ENCODE measurements around the gene B4GALT2.

Gene B4GALT2

GRCh38 chr1:43975249-43975961 is 3.6 kb upstream of the B4GALT2 start:
- FAIRE-seq (no peak), DNase-seq (ENCODE audit: insufficient read length, low spot score) (no peak)
- TF ChIP-seq POLR2A (IDR thresholded peaks at IDR 0.05; ENCODE audit: low read depth, low read length) (no peak), SPI1 (IDR thresholded peaks at IDR 0.05; ENCODE audit: low read depth, low read length) (peak; percentile 80)

DNA sequence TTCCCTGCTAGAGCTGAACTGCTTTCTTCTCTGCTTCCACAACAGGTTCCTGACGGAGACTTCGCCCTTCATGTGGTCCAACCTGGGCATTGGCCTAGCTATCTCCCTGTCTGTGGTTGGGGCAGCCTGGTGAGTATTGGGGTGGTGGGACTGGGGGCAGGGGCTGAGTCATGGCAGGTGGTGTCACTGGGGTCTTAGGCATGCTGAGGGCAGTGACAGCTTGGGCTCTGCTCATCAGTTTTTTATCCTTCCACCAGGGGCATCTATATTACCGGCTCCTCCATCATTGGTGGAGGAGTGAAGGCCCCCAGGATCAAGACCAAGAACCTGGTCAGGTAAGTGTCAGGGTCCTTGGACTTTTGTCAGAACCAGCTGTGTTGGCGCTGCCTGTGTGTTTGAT is 3.0 kb upstream of the B4GALT2 start:
- TF ChIP-seq TAF1 (IDR thresholded peaks at IDR 0.05; ENCODE audit: low read depth, low read length) = no peak
- no peak for TF ChIP-seq SPI1 (IDR thresholded peaks at IDR 0.05; ENCODE audit: low read depth, low read length)
- no peak for TF ChIP-seq PAX5 (IDR thresholded peaks at IDR 0.05; ENCODE audit: insufficient read depth, low read length, severe bottlenecking)
- no peak for TF ChIP-seq POU2F2 (IDR thresholded peaks at IDR 0.05; ENCODE audit: low read depth, low read length)
- no peak for TF ChIP-seq POLR2A (IDR thresholded peaks at IDR 0.05; ENCODE audit: low read depth, low read length)
- TF ChIP-seq POLR2AphosphoS5 (IDR thresholded peaks at IDR 0.05; ENCODE audit: low read depth, low read length) = no peak
- DNase-seq (ENCODE audit: insufficient read length, low spot score) = no peak
- no peak for FAIRE-seq

GRCh38 chr1:43976890-43977289 is 2.1 kb upstream of the B4GALT2 start:
- DNase-seq (ENCODE audit: insufficient read length, low spot score) = no peak
- FAIRE-seq = no peak
- TF ChIP-seq SPI1 (IDR thresholded peaks at IDR 0.05; ENCODE audit: low read depth, low read length) = no peak

DNA sequence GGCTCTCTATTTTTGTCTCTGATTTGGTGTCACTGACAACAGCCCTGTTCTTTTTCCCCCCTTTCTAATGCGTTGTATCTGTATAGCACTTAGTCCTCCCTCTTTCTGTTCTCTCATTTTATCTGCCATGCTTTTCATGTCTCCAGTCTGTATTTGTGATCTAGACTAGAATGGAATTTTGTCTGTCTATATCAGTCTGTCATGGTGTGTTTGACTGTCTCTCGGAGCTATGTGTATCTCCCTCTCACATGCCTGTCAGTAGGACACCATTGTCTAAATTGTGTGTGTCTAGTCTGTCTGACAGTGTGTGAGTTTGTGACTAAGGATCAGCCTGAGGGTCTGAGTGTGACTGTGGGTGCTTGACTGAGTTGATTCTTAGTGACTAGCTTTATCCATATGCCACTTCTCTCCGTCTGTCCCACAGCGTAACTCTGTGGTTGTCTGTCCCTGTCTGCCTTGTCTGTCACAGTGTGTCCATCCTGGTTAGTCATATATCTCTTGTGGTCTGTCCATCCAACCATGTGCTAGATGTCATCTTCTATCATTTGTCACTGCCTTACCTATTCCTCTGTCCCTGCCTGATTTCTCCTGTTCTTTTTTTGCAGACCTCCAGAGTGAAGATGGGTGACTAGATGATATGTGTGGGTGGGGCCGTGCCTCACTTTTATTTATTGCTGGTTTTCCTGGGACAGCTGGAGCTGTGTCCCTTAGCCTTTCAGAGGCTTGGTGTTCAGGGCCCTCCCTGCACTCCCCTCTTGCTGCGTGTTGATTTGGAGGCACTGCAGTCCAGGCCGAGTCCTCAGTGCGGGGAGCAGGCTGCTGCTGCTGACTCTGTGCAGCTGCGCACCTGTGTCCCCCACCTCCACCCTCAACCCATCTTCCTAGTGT is 1.4 kb upstream of the B4GALT2 start:
- TF ChIP-seq POLR2AphosphoS5 (IDR thresholded peaks at IDR 0.05; ENCODE audit: low read depth, low read length) (no peak; the same call in 1 of the 2 replicates), TAF1 (IDR thresholded peaks at IDR 0.05; ENCODE audit: low read depth, low read length) (no peak), SPI1 (IDR thresholded peaks at IDR 0.05; ENCODE audit: low read depth, low read length) (no peak), POLR2A (IDR thresholded peaks at IDR 0.05; ENCODE audit: low read depth, low read length) (no peak), PAX5 (IDR thresholded peaks at IDR 0.05; ENCODE audit: insufficient read depth, low read length, severe bottlenecking) (no peak), POU2F2 (IDR thresholded peaks at IDR 0.05; ENCODE audit: low read depth, low read length) (no peak)
- DNase-seq (ENCODE audit: insufficient read length, low spot score) (no peak), FAIRE-seq (peak; percentile 80)

GRCh38 chr1:43978264-43978550 is 803 bp upstream of the B4GALT2 start:
- FAIRE-seq (no peak), DNase-seq (ENCODE audit: insufficient read length, low spot score) (no peak)
- TF ChIP-seq TAF1 (IDR thresholded peaks at IDR 0.05; ENCODE audit: low read depth, low read length) (no peak), PAX5 (IDR thresholded peaks at IDR 0.05; ENCODE audit: insufficient read depth, low read length, severe bottlenecking) (no peak), POU2F2 (IDR thresholded peaks at IDR 0.05; ENCODE audit: low read depth, low read length) (no peak), POLR2AphosphoS5 (IDR thresholded peaks at IDR 0.05; ENCODE audit: low read depth, low read length) (no peak), POLR2A (IDR thresholded peaks at IDR 0.05; ENCODE audit: low read depth, low read length) (no peak), SPI1 (IDR thresholded peaks at IDR 0.05; ENCODE audit: low read depth, low read length) (no peak)

- DNase-seq (ENCODE audit: insufficient read length, low spot score) (no peak), FAIRE-seq (no peak)
- TF ChIP-seq POU2F2 (IDR thresholded peaks at IDR 0.05; ENCODE audit: low read depth, low read length) (no peak), SPI1 (IDR thresholded peaks at IDR 0.05; ENCODE audit: low read depth, low read length) (no peak), POLR2AphosphoS5 (IDR thresholded peaks at IDR 0.05; ENCODE audit: low read depth, low read length) (no peak), TAF1 (IDR thresholded peaks at IDR 0.05; ENCODE audit: low read depth, low read length) (no peak), PAX5 (IDR thresholded peaks at IDR 0.05; ENCODE audit: insufficient read depth, low read length, severe bottlenecking) (no peak), POLR2A (IDR thresholded peaks at IDR 0.05; ENCODE audit: low read depth, low read length) (no peak)
Measured at GRCh38 chr1:43979261-43979527, 184 bp downstream of the B4GALT2 start.

DNA sequence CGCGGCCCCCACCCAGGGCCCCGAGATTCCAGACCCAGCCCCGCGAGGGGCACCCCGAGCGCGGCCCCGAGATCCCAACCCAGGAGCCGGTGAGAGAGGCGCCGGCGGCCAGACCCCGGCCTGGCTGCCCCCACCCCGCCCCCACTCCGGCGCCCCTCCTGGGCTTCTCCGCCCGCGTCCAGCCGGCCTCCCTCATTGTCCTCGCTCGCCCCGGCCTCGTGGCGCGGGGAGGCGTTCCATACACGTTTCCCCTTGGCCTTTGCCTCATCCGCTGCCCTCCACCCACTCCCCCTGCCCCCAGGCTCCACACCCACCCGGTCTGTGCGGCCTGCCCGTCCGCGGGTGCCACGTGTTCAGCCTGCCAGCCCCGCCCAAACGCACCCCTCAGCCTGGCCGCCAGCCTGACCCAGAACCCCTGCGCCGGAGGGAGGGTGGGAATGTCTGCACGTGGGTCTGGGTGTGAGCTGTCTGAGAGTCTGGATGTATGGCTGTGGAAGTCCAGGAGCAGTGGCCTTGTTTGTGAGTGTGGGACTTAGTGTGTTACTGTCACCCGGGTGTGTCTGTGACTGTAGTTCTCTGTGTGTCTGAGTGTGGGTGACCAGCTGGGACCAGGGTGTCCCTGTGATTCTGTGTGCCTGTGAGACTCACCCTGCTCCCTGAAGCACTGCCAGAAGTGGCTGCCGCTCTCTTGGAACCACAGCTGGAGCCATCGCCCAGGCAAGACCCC is 681 bp downstream of the B4GALT2 start:
- TF ChIP-seq POLR2AphosphoS5 (IDR thresholded peaks at IDR 0.05; ENCODE audit: low read depth, low read length) (no peak), SPI1 (IDR thresholded peaks at IDR 0.05; ENCODE audit: low read depth, low read length) (no peak), PAX5 (IDR thresholded peaks at IDR 0.05; ENCODE audit: insufficient read depth, low read length, severe bottlenecking) (no peak), POLR2A (IDR thresholded peaks at IDR 0.05; ENCODE audit: low read depth, low read length) (no peak), TAF1 (IDR thresholded peaks at IDR 0.05; ENCODE audit: low read depth, low read length) (no peak), POU2F2 (IDR thresholded peaks at IDR 0.05; ENCODE audit: low read depth, low read length) (no peak)
- FAIRE-seq (peak; percentile 73), DNase-seq (ENCODE audit: insufficient read length, low spot score) (no peak)

DNA sequence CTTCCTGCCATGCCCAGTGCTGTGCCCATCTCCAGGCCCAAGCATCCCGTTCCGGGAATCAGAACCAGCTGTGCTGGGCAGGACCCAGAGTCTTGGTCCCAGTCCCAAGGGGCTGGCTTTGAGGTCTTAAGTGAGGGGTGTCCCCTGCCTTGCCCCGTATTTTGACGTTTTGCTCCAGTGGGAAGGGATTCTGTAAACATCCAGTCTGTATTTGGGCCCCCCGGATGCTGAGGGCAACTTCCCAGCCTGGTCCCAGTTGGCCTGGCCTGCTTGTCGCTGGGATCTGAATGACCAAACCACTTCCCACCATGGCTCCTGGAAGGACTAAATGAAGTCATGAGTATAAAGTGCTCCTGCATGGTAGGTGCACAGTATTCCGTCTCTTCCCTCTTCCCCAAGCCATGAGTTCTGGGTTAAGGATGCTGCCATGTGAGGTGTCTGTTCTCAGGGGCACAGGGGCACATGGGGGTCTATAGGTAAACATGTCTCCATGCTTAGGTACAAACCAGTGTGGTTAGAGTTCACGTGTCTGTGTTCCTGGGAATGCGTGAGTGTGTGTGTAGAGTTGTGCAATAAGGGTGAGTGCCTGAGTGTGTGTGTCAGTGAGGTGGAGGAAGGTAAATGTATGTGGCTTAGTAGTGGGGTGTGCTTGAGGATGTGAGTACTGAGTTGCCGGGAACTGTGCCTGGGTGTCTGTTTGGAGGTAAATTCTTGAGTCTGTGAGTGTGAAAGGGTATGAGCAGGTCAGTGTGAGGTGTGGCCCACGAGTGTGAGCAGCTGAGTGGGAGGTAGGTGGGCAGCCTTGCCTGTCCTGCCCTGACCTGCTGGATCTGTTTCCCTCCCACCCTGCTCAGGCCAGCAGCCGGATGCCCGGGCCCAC is 1.5 kb downstream of the B4GALT2 start:
- FAIRE-seq = peak; percentile 81
- no peak for DNase-seq (ENCODE audit: insufficient read length, low spot score)
- TF ChIP-seq TAF1 (IDR thresholded peaks at IDR 0.05; ENCODE audit: low read depth, low read length) (no peak), PAX5 (IDR thresholded peaks at IDR 0.05; ENCODE audit: insufficient read depth, low read length, severe bottlenecking) (no peak), SPI1 (IDR thresholded peaks at IDR 0.05; ENCODE audit: low read depth, low read length) (no peak), POLR2A (IDR thresholded peaks at IDR 0.05; ENCODE audit: low read depth, low read length) (no peak), POLR2AphosphoS5 (IDR thresholded peaks at IDR 0.05; ENCODE audit: low read depth, low read length) (no peak), POU2F2 (IDR thresholded peaks at IDR 0.05; ENCODE audit: low read depth, low read length) (no peak)

DNA sequence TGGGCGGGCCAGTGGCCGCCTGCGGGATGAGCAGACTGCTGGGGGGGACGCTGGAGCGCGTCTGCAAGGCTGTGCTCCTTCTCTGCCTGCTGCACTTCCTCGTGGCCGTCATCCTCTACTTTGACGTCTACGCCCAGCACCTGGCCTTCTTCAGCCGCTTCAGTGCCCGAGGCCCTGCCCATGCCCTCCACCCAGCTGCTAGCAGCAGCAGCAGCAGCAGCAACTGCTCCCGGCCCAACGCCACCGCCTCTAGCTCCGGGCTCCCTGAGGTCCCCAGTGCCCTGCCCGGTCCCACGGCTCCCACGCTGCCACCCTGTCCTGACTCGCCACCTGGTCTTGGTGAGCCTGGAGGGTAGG is 2.1 kb downstream of the B4GALT2 start:
- TF ChIP-seq PAX5 (IDR thresholded peaks at IDR 0.05; ENCODE audit: insufficient read depth, low read length, severe bottlenecking) = no peak
- no peak for TF ChIP-seq TAF1 (IDR thresholded peaks at IDR 0.05; ENCODE audit: low read depth, low read length)
- TF ChIP-seq SPI1 (IDR thresholded peaks at IDR 0.05; ENCODE audit: low read depth, low read length) = no peak
- TF ChIP-seq POLR2A (IDR thresholded peaks at IDR 0.05; ENCODE audit: low read depth, low read length) = no peak
- TF ChIP-seq POU2F2 (IDR thresholded peaks at IDR 0.05; ENCODE audit: low read depth, low read length) = no peak
- TF ChIP-seq POLR2AphosphoS5 (IDR thresholded peaks at IDR 0.05; ENCODE audit: low read depth, low read length) = no peak
- FAIRE-seq = no peak
- DNase-seq (ENCODE audit: insufficient read length, low spot score) = no peak
